KOPT-K1 (cell line): ENCODE data around the gene MYCL.
"Not testable (repeated sequence)": the region's sequence is repeated elsewhere in the genome, so short reads cannot be mapped to it uniquely, and the experiment has no call there.

ENCODE experiments used
- H3K27ac ChIP-seq: fragments of 200-600 bp; sonication (generic); 2 replicates; pipeline ENCODE4 v1.5.1; 2016; ENCODE audit warnings: antibody characterized with exemption, mild to moderate bottlenecking, low read depth, low read length; ENCODE audit not compliant: poor library complexity, severe bottlenecking
- H3K36me3 ChIP-seq: fragments of 200-600 bp; sonication (generic); 2 replicates; pipeline ENCODE4 v1.5.1; 2017; ENCODE audit warnings: antibody characterized with exemption, mild to moderate bottlenecking, low read length, moderate library complexity; ENCODE audit not compliant: insufficient read depth
- H3K9me3 ChIP-seq: fragments of 200-600 bp; sonication (generic); 2 replicates; pipeline ENCODE4 v1.5.1; 2017; ENCODE audit warnings: antibody characterized with exemption, low read length, mild to moderate bottlenecking; ENCODE audit not compliant: insufficient read depth, poor library complexity, severe bottlenecking

Gene MYCL

DNA sequence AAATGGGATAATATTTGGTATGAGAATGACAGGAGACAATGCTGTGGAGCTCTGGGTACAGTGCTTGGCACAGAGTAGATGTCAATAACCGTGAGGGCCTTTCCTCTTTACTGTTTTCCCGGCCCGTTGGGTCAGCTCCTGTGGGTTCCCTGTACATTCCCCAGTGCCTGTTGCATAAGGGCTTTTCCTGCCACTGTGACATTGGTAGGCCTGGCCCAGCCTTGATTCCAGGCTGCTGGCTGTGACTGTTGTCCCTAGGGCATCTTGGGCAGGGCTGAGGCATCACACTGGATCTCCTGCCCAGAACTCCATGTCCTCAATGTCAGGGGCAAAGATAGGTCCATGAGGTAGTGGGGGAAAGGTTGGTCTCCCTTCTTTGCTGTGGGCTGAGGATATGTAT is 25.8 kb upstream of the MYCL start:
- H3K9me3 ChIP-seq: no peaks in the 10 kb centered on the region
- H3K36me3 ChIP-seq: no peaks in the 10 kb centered on the region
- H3K27ac ChIP-seq: no peak overlapping the region

- Histone ChIP-seq H3K9me3 (no peaks in the 10 kb centered on the region), H3K36me3 (no peaks in the 10 kb centered on the region), H3K27ac (no peak overlapping the region)
These were observed 25.1 kb upstream of the MYCL start for GRCh38 chr1:39926820-39927219.

DNA sequence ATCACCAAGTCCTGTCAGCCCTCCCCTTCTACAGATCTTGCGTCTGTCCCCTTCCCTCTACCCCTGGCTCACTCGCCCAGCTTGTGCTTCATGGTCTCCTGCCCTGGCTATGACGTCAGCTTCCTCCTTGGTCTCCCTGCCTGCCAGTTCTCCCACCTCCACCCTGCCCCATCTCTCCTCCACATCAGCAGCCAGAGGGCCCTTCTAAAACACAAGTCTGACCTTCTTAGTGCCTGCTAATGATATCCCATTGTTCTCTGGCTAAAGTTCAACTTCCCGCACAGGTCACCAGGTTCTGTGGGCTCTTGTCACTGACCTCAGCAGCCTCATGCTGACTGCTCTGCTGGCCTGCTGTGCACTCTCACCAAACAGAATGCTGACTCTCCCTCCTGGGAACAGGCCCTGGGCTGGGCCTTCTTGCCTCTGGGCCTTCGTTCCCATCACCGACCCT is 24.7 kb upstream of the MYCL start:
- Histone ChIP-seq H3K27ac (no peak overlapping the region), H3K9me3 (no peaks in the 10 kb centered on the region), H3K36me3 (no peaks in the 10 kb centered on the region)

GRCh38 chr1:39925721-39926342 is 24.1 kb upstream of the MYCL start:
- H3K27ac ChIP-seq: no peak overlapping the region
- H3K9me3 ChIP-seq: no peaks in the 10 kb centered on the region
- no peaks in the 10 kb centered on the region for H3K36me3 ChIP-seq

DNA sequence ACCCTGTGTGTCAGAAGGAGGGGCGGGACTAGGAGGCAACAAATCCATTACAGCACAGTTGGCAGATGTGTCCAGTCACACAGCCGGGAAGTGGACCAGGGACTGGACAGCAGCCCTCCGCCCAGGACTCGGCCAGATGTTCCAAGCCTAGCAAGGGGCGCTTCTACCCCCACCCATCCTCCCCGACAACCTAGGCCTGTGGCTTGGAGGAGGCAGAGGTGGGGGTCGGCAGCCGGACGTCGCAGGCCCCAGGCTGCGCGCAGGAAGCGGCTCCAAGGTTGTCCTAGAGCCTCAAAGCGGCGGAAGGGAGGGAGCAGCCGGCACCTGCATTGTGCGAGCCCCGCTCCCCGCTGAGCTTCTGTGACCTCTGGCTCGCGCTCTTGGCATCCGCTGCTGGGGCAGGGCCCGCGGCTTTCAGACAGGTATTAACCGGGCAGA is 20.6 kb upstream of the MYCL start:
- Histone ChIP-seq H3K36me3 (no peaks in the 10 kb centered on the region), H3K27ac (no peak overlapping the region)

DNA sequence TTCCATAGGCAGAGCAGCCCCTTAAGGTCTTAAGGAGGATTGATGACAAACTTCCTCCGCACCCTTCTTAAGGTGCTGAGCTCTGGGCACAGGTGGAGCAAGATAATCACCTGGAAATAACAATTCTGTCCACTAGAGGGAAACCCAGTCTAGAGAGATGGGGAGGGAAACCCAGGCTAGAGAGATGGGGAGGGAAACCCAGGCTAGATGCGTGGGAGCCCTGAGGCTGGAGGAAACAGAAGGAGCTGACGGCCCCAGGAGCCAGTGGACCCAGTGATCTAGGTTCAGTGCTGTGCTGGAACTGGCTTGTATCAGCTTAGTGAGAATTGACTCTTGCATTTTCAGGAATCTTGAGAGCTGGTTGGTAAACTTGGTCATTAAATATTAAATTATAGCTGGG is 17.8 kb upstream of the MYCL start:
- Histone ChIP-seq H3K9me3 (no peaks in the 10 kb centered on the region), H3K27ac (no peak overlapping the region), H3K36me3 (no peaks in the 10 kb centered on the region)

More for the DNA sequence above, 20.6 kb upstream of the MYCL start:
- no peaks in the 10 kb centered on the region for H3K9me3 ChIP-seq

GRCh38 chr1:39917825-39918224 is 16.1 kb upstream of the MYCL start:
- Histone ChIP-seq H3K27ac (no peak overlapping the region), H3K9me3 (no peaks in the 10 kb centered on the region), H3K36me3 (no peaks in the 10 kb centered on the region)

- no peak overlapping the region for H3K27ac ChIP-seq
- H3K36me3 ChIP-seq: no peaks in the 10 kb centered on the region
These were observed 13.9 kb upstream of the MYCL start for GRCh38 chr1:39915499-39916129.

DNA sequence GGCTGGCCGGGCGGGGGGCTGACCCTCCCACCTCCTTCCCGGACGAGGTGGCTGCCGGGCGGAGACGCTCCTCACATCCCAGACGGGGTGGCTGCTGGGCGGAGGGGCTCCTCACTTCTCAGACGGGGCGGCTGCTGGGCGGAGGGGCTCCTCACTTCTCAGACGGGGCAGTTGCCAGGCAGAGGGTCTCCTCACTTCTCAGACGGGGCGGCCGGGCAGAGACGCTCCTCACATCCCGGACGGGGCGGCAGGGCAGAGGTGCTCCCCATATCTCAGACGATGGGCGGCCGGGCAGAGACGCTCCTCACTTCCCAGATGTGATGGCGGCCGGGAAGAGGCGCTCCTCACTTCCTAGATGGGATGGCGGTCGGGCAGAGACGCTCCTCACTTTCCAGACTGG is 11.4 kb upstream of the MYCL start:
- not testable (repeated sequence) for H3K27ac ChIP-seq, H3K36me3 ChIP-seq, H3K9me3 ChIP-seq

More at GRCh38 chr1:39915499-39916129, 13.9 kb upstream of the MYCL start:
- no peaks in the 10 kb centered on the region for H3K9me3 ChIP-seq

DNA sequence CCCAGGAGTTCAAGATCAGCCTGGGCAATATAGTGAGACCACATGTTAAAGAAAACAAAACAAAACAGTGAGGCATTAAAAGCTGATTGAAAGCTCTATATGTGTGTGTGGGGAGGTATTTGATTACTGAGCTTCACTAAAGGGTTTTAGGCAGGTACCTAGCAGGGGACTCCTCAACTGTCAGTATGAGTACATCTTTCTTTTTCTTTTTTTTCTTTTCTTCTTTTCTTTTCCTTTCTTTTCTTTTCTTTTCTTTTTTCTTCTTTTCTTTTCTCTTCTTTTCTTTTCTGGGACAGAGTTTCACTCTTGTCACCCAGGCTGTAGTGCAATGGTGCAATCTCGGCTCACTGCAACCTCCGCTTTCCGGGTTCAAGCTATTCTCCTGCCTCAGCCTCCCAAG is 8.5 kb upstream of the MYCL start:
- H3K36me3 ChIP-seq: no peaks in the 10 kb centered on the region

GRCh38 chr1:39908534-39908933 is 6.8 kb upstream of the MYCL start:
- Histone ChIP-seq H3K9me3 (peaks cover 14% of the 10 kb centered on the region), H3K27ac (no peak overlapping the region), H3K36me3 (no peaks in the 10 kb centered on the region)

More for the DNA sequence above, 8.5 kb upstream of the MYCL start:
- no peak overlapping the region for H3K27ac ChIP-seq
- H3K9me3 ChIP-seq: peaks cover 14% of the 10 kb centered on the region

- H3K27ac ChIP-seq: no peak overlapping the region
- peaks cover 14% of the 10 kb centered on the region for H3K9me3 ChIP-seq
- no peaks in the 10 kb centered on the region for H3K36me3 ChIP-seq
These were observed 6.1 kb upstream of the MYCL start for GRCh38 chr1:39907528-39908453.

DNA sequence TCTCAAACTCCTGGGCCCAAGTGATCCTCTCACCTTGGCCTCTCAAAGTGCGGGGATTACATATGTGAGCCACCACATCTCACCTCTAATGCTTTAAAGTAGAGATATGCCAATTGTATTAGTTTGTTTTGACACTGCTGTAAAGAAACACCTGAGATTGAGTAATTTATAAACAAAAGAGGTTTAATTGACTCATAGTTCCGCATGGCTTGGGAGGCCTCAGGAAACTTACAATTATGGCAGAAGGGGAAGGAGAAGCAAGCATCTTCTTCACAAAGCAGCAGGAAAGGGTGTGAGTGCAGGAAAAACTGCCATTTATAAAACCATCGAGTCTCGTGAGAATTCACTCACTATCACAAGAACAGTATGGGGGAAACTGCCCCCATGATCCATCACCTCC is 3.5 kb upstream of the MYCL start:
- H3K27ac ChIP-seq: no peak overlapping the region
- H3K9me3 ChIP-seq: peaks cover 14% of the 10 kb centered on the region
- H3K36me3 ChIP-seq: no peaks in the 10 kb centered on the region

GRCh38 chr1:39902460-39902807 is 717 bp upstream of the MYCL start:
- Histone ChIP-seq H3K27ac (no peak overlapping the region), H3K9me3 (peaks cover 1% of the 10 kb centered on the region), H3K36me3 (no peaks in the 10 kb centered on the region)

GRCh38 chr1:39901464-39901713 is 328 bp downstream of the MYCL start:
- Histone ChIP-seq H3K27ac (no peak overlapping the region), H3K9me3 (no peaks in the 10 kb centered on the region), H3K36me3 (no peaks in the 10 kb centered on the region)
